Fibroblast of mammary gland (primary cell): ENCODE measurements around the gene PDE6H.

Experiments used
- DNase-seq: peaks from one replicate; pipeline ENCODE4 v3.0.0-alpha.2; 2010; ENCODE audit warnings: low read depth
- H3K4me3 ChIP-seq: 2 replicates; pipeline ENCODE4 v1.5.1; 2011; ENCODE audit warnings: low read depth, mild to moderate bottlenecking, low read length, moderate library complexity; ENCODE audit not compliant: control insufficient read depth
- CTCF ChIP-seq: conservative IDR thresholded peaks from 2 replicates; pipeline ENCODE4 v1.5.1; 2011; ENCODE audit warnings: low read depth, low read length, inconsistent platforms; ENCODE audit not compliant: control insufficient read depth, insufficient read depth

The PDE6H gene

DNA sequence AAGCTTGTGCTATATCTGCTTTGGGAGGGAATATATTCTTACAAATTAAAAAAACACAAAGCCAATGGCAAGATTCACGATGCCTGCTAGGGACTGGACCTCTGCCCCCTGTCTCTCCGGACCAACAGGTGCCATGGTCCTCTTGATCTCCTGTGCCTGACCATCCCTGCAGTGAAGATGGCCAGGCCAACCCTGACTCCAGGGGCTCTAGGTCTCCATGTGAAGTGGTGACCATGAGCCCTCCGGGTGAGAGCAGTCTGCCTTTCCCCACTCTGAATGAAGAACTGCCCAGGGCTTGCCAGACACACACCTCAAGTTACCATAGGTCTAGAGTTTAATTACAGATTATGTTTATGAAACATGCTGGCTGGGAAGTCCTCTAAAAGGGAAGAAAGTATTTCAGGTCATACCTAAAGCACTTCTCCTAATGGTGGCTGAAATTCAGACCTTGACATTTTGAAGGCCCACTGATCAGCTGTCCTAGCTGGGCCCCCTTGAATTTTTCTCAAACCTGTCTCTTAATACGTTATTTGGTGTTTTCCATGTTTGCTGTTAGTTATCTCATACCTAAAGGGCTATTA is 12.8 kb upstream of the PDE6H start:
- DNase-seq, result no peak
- TF ChIP-seq CTCF, result no peak
- H3K4me3 ChIP-seq, result no peak overlapping the region

- peak; percentile 11 for DNase-seq
- peak overlapping the region; percentile 4 for H3K4me3 ChIP-seq
- no peak for TF ChIP-seq CTCF
These were observed 12.0 kb upstream of the PDE6H start for GRCh38 chr12:14960548-14961465.

DNA sequence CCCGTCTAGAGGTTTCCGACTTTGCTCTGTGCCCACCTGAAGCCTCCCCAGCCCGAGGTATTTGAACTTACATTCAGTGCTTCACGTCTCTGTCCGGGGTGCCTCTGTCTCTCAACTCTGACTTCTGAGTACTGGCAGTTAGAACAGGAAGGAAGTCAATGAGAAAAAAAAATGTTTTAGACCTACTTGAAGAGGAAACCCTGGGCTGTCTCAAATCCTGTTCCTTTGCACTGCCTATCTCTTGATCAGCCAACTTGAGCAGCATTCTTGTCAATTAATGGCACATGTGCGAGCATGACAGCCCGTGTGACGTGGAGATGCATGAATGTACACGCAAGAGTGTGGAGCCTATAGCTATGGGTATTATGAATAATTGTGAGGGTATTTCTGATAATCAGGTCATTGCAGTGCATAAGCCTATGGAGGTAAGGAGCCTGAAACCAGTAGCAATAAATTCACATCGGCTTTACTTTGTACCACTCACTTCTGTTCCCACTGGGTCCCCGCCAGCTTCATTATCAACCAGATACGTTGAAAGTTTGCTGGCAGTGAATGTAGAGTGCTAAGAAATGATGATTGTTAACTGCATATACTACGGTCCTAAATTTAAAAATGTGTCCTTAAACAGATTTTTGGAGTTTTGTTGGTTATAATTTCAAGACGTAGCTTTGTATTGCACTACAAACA is 11.2 kb upstream of the PDE6H start, which contains the start of gene ARHGDIB:
TSS of gene ARHGDIB (minus strand) at position 136 of the 687 bp plus-strand sequence. CDS start 10,889 bp downstream, outside the sequence.
- DNase-seq, result no peak
- no peak for TF ChIP-seq CTCF
- H3K4me3 ChIP-seq, result peak within 1 kb of the TSS; percentile 4

GRCh38 chr12:14962153-14962539 is 10.7 kb upstream of the PDE6H start:
- no peak overlapping the region for H3K4me3 ChIP-seq
- no peak for DNase-seq
- no peak for TF ChIP-seq CTCF

GRCh38 chr12:14962797-14963196 is 10.0 kb upstream of the PDE6H start:
- H3K4me3 ChIP-seq, result no peak overlapping the region
- no peak for TF ChIP-seq CTCF
- DNase-seq, result no peak

DNA sequence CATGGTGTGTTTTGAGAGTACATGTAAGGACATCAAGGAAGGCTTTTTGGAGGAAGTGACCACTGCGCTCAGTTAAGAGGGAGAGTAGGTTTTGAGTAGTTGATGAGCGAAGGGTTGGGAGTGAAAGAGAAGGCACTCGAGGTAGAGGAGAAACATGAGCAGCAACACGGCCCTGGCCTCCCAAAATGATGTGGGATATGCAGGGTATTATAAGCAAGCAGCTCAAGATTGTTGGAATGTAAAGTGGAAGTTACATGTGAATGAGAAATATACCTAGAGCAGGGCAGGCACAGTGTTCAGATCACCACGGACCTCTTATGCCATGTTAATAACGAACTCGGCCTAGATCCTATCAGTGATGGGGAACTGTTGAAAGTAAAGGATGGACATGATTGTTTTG is 9.3 kb upstream of the PDE6H start:
- H3K4me3 ChIP-seq, result no peak overlapping the region
- no peak for TF ChIP-seq CTCF
- no peak for DNase-seq
